Ammon's horn (tissue), 1 donor: ENCODE data around the gene NBAS.

Experiments used
- DNase-seq: peaks from one replicate; pipeline ENCODE4 v3.0.0-alpha.2; 2016; ENCODE audit warnings: low spot score

The NBAS gene

DNA sequence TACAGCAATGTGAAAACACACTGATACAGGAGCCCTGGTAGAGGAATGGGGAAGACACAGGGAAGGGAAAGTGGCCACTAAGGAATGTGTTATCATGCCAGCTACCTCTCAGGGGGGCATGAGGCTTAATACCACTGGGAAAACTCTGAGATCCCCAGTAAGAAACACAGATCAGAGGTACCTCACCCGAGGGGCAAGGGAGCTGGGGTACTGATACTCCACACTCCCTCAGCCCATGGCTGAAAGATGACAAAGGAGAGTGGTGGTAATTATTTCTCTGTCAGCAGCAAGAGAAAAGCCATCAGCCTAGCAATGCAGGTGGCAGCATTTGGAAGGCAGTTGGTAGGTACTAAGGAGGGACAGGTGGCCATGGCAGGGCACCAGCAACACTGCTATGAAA, 434.8 kb downstream of the NBAS start:
- DNase-seq: no peak

DNA sequence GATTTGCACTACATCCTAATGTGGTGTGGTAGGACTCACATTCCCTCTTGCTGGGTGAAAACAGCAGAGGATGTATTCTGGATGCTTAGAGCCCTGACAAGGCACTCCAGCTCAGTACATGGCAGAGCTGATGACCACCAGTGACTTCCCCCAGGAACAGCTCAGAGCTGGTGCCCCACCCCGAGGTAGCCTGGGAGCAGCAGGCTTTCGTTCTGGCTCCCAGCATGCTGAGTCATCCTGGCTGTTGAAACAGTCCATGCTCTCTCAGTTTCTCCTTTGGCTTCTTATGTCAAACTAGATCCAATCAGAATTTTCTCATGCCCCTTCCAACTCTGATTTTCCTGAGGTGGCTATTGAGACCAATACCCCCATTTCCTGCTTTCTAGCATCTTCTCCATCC, 438.2 kb downstream of the NBAS start:
- no peak for DNase-seq

DNA sequence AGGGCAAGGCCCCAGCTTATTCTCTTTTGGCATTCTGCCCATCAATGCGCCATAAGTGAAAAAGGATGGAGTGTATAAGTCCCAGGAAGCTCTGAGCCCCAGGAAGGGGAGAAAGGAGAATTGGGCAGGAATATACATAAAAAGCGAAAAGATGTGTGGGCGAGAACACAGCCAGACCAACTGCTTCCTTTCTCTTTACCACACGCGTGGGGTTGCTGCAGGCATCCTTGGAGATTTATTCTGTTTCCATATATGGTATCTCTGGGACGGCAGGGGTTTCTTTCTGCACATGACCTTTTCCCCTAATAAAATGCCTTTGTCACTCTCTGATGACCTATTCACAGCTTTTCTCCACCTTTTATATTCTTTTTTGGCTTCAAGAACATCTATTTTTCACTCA, 440.5 kb downstream of the NBAS start:
- no peak for DNase-seq

DNA sequence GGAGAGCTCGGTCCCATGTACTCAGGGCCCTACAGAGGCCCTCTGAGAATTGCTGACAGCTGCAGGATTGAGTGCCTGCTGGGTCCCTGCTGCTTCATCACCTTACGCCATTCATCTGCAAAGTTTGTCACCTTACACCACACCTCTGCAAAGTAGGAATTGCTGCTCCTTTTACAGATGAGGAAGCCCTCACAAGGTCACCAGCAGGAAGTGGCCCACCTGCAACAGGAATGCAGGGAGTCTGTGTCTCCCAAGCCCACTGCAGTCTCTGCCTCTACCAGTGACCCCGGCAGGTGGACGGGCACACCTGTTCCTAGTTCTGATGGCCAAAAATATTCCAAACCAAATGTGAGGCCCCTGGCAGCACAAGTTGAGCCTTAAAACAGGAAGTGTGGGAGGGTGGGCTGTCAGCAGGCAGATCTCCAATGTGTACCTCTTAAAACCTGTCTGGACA, 441.4 kb downstream of the NBAS start:
- DNase-seq: no peak

DNA sequence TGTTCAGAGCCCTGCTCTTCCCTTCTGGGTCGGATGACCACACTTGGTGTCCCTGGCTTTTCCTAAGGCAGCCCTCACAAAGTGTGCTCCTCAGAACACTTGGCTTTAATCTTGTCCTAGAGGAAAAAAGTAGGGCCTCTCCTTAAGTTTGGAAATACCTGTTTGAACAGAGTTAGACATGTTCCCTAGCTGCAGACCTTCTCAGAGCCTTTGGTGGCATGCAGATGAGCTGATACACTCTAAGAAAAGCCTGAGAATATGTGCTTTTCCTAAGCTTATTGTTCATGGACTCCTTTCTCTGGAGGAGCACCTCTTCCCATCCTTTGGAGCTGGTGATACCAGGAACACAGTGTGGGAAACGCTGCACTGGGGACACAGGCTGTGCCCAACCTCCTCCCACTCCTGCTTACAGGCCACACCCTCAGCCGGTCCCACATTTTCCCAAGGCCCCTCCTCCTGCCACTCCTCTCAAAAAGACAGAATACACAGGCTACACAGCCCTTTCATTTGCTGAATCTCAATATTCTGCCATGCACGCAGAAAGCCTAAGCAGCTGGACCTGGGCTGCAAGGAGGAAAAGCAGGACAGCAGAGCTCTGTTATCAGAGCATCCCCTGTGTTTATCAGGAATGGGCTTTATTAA, 443.6 kb downstream of the NBAS start:
- no peak for DNase-seq
